Mucosa of rectum (tissue), 2 donors: ENCODE data around the gene ZNF526.
"Not testable (repeated sequence)": the region's sequence is repeated elsewhere in the genome, so short reads cannot be mapped to it uniquely, and the experiment has no call there.

Experiments used
- H3K27ac ChIP-seq, 2 donors: one replicate each; pipeline ENCODE4 v1.7.0; 2013; ENCODE audit warnings: inconsistent platforms in 2 of 2, low read depth in 2 of 2, low read length in 2 of 2
- H3K27me3 ChIP-seq, 2 donors: one replicate each; pipeline ENCODE4 v1.7.0; 2013; ENCODE audit warnings: low read length in 2 of 2; ENCODE audit not compliant: control insufficient read depth in 2 of 2, insufficient read depth in 2 of 2
- H3K36me3 ChIP-seq, 2 donors: one replicate each; pipeline ENCODE4 v1.7.0; 2013; ENCODE audit warnings: low read length in 2 of 2; ENCODE audit not compliant: control insufficient read depth in 2 of 2, insufficient read depth in 2 of 2
- H3K4me1 ChIP-seq, 2 donors: one replicate each; pipeline ENCODE4 v1.7.0; 2013; ENCODE audit warnings: low read length in 2 of 2, mild to moderate bottlenecking in 1 of 2; ENCODE audit not compliant: control insufficient read depth in 2 of 2, insufficient read depth in 2 of 2
- H3K4me3 ChIP-seq, 2 donors: one replicate each; pipeline ENCODE4 v1.7.0; 2013; ENCODE audit warnings: low read length in 2 of 2
- H3K9ac ChIP-seq, 2 donors: one replicate each; pipeline ENCODE4 v1.7.0; 2013; ENCODE audit warnings: low read length in 2 of 2, low read depth in 1 of 2, mild to moderate bottlenecking in 1 of 2
- H3K9me3 ChIP-seq, 2 donors: one replicate each; pipeline ENCODE4 v1.7.0; 2013; ENCODE audit warnings: low read length in 2 of 2; ENCODE audit not compliant: control insufficient read depth in 2 of 2
- donor health status: healthy.
- donor health status: Normal muscosa, but diverticular disease.

Gene ZNF526

DNA sequence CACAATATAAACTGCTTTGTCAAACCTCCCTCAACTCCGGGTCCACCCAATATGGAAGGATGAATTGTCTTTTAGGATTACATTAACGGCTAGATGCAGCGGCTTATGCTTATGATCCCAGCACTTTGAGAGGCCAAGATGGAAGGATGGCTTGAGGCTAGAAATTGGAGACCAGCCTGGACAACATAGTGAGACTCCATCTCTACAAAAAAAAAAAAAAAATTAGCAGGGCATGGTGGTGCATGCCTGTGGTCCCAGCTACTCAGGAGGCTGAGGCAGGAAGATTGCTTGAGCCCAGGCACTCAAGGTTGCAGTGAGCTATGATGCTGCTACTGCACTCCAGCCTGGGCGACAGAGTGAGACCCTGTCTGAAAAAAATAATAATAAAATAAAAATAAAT lies 46.0 kb downstream of the ZNF526 start:
- H3K36me3 ChIP-seq, H3K27ac ChIP-seq, H3K27me3 ChIP-seq, H3K4me3 ChIP-seq, H3K9me3 ChIP-seq, H3K9ac ChIP-seq: not testable (repeated sequence)
- peaks cover 22 to 23% of the 10 kb centered on the region in 2 donors for H3K4me1 ChIP-seq

DNA sequence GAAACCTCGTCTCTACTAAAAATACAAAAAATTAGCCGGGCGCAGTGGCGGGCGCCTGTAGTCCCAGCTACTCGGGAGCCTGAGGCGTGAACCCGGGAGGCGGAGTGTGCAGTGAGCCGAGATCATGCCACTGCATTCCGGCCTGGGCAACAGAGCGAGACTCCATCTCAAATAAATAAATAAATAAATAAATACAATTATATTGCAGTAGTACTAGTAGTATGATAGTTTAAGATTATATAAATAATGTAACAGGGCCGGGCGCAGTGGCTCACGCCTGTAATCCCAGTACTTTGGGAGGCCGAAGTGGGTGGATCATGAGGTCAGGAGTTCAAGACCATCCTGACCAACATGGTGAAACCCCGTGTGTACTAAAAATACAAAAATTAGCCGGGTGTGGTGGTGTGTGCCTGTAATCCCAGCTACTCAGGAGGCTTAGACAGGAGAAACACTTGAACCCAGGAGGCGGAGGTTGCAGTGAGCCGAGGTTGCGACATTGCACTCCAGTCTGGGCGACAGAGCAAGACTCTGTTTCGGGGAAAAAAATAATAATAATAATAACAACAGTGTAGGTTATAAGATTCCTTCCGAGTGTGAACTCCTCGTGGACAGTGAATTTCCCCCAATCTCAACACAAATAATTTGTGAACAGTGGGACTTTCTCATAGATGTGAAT lies 47.0 kb downstream of the ZNF526 start:
- not testable (repeated sequence) for H3K9me3 ChIP-seq, H3K4me3 ChIP-seq, H3K9ac ChIP-seq, H3K27ac ChIP-seq, H3K36me3 ChIP-seq, H3K27me3 ChIP-seq
- peaks cover 26% of the 10 kb centered on the region in 2 donors for H3K4me1 ChIP-seq

DNA sequence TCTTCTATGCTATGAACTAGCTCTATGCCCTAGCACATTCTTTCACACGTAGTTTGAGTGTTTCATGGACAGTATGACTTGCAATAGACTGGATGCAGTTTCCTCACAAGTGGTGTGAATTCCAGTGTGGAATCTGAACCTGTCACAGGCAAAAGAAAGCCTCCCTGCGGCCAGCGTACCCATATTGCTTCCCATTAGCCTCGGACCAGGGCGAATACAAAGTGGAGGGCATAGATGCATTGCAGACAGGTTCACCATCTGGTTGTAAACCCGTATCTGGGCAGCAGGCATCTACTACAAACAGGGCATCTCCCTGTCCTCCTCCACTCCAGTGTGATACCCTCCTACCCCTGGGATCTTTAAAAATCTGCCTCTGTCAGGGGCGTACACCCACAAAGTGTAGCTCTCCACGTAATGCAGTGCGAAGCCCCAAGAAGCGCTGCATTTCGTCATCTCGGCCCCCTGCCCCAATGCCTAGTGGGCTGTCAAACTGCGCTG lies 47.6 kb downstream of the ZNF526 start:
- Histone ChIP-seq H3K27me3 (no peaks in the 10 kb centered on the region), H3K9ac (peak overlapping the region; percentile 81 to 92), H3K27ac (peak overlapping the region; percentile 96 to 99), H3K36me3 (peaks cover 8 to 10% of the 10 kb centered on the region in 2 donors), H3K4me1 (peaks cover 26% of the 10 kb centered on the region in 2 donors), H3K9me3 (no peaks in the 10 kb centered on the region), H3K4me3 (peak overlapping the region; percentile 63 to 78)

DNA sequence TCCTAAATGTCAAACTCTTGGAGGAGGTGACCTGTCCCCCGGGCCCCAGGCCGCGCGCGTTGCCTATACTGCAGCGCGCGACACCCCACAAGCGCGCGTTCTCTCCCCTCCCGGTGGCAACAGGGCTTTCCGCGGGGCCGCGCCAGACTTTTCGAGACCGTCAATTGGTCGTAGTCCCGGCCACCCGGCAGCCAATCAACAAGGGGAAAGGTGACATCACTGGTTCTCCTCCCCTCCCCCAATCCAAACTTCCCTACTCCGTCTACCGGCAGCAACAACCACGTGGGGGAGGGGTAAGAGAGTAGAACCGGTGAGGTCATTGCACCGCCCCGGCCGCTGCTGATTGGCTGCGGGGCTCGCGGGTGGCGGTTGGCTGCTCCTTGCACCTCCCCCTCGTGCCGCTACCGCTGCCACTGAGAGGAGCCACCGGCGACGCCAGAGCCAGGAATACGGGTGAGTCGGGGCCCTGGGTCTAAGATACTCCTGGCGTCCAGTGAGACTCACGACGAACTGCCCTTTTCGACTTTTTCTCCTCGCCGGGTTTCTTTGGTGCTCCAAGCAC lies 48.1 kb downstream of the ZNF526 start:
- H3K27ac ChIP-seq: peak overlapping the region; percentile 96 to 99
- H3K4me1 ChIP-seq: peaks cover 26% of the 10 kb centered on the region in 2 donors
- H3K27me3 ChIP-seq: no peaks in the 10 kb centered on the region
- peak overlapping the region; percentile 78 to 93 for H3K4me3 ChIP-seq
- peaks cover 11 to 13% of the 10 kb centered on the region in 2 donors for H3K36me3 ChIP-seq
- peak overlapping the region; percentile 92 to 98 for H3K9ac ChIP-seq
- H3K9me3 ChIP-seq: no peaks in the 10 kb centered on the region

DNA sequence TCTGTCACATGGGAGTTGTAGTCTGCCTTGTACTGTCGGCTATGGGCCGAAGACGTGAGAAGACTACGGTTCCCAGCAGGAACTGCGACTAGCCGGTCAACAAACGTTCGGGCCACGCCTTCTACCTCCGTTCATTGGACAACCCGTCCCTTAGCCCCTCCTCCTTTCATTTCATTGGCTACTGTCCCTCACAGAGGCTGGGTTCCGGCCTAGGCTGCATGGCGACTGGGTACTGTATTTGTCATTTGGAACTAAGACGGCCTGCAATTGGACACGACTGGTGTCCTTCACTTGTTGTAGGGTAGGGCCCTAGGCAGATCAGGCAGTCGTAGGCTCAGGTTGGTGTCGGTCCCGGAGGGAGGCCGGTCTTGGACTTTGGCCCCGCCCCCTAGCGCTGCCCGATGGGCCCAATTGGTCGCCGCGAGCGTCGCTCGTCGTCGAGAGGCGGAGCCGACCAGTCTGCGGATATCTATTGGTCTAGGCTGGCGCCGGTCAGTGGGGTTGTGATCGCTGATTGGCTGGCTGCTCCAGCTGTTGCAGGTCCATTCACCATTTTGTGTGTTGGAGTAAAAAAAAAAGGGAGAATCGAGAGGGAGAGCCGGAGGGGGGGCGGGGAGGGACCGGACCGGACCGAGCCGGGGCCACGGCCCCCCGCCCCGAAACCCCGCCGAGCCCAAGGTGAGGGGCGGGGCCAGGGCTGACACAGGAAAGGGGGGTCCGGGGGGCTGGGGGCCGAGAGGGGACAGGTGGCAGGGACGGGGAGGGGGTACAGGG lies 48.8 kb downstream of the ZNF526 start, which contains the start of gene CIC:
TSS of gene CIC (plus strand) at position 549 of the 774 bp plus-strand sequence. CDS start 2,532 bp downstream, outside the sequence.
- H3K4me1 ChIP-seq: peaks cover 26% of the 10 kb centered on the region in 2 donors
- no peaks in the 10 kb centered on the region for H3K27me3 ChIP-seq
- H3K9ac ChIP-seq: peak within 1 kb of the TSS; percentile 93 to 98
- H3K27ac ChIP-seq: peak within 1 kb of the TSS; percentile 96 to 99
- H3K4me3 ChIP-seq: peak within 1 kb of the TSS; percentile 86 to 93
- peaks cover 18% of the 10 kb centered on the region in 2 donors for H3K36me3 ChIP-seq
- no peaks in the 10 kb centered on the region for H3K9me3 ChIP-seq

DNA sequence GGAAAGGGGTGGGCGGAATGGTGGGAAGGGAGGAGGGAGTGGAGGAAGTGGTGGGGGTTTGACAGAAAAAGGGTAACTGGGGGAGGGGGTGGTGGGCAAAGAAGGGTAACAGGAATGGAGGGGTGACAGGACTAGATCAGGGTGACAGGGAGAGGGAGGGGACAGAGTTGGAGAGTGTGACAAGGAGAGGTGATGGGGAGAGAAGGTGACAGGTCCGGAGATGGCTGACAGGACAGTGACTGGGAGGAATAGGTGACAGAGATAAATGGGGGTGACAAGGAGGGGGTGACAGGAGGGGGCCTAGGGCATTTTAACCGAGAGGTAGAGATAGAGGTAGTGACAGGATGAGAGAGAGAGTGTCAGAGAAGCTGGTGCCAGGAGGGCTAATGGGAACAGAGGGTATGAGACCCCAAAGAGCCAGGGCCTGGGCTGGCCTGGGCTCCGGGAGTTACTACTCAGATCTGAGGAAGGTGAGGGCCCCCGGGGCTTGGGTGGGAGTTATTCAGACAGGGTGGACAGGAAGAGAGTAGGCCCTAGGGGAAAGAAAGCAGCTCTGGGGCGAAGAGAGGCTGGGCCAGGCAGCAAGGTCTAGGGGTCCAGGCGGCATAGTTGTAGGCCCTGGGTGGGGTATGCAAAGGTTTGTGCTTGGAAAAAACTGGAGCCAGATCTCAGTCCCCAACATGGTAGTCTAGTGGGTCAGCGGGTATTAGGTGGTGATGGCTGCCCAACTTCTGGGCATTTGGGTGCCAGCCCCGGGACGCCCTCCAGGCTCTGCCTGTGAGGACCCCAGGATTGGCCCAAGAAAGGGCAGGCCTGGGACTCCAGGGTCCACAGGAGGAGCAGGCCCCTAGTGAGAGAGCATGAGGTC lies 49.6 kb downstream of the ZNF526 start:
- peak overlapping the region; percentile 91 to 93 for H3K9ac ChIP-seq
- H3K4me1 ChIP-seq: peaks cover 26% of the 10 kb centered on the region in 2 donors
- no peaks in the 10 kb centered on the region for H3K27me3 ChIP-seq
- no peaks in the 10 kb centered on the region for H3K9me3 ChIP-seq
- peak overlapping the region; percentile 92 to 95 for H3K27ac ChIP-seq
- peak overlapping the region; percentile 86 to 89 for H3K4me3 ChIP-seq
- peaks cover 23 to 26% of the 10 kb centered on the region in 2 donors for H3K36me3 ChIP-seq

DNA sequence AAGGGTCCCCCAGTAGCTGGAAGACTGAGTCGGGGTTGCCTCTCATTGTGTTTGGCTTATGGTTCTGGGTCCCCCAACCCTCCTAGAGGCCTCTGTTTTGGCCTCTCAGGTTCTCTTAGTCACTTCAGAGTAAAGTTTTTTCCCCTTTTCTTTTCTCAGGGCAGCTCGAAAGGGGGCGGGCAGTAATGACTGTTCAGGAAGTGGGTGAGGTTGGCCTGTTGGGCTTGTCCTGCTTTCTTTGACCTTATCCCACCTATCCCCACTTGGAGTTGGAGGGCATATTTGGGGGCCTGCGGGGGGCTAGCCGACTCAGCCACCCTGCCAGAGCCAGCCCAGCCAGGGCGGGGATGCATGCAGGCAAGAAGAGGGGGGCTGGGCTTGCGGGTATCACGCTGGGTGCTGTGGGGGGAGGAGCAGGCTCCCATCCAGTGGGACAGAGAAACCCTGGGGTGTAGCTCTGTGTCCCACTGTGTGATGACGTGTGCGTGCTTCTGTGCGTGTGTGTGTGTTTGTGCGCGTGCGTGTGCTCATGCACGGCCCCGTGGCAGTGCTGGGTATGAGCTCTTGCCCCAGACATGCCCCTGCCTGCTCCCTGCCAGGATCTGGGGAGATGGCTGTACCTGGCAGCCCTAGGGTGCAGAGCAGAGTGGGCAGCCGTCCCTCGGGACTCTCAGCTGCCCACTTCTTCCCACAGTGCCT lies 50.4 kb downstream of the ZNF526 start:
- H3K9ac ChIP-seq: peak overlapping the region; percentile 91 to 93
- H3K4me1 ChIP-seq: peaks cover 26 to 31% of the 10 kb centered on the region in 2 donors
- H3K36me3 ChIP-seq: peaks cover 26 to 30% of the 10 kb centered on the region in 2 donors
- H3K9me3 ChIP-seq: no peaks in the 10 kb centered on the region
- no peaks in the 10 kb centered on the region for H3K27me3 ChIP-seq
- peak overlapping the region; percentile 86 to 89 for H3K4me3 ChIP-seq
- H3K27ac ChIP-seq: peak overlapping the region; percentile 92 to 95

DNA sequence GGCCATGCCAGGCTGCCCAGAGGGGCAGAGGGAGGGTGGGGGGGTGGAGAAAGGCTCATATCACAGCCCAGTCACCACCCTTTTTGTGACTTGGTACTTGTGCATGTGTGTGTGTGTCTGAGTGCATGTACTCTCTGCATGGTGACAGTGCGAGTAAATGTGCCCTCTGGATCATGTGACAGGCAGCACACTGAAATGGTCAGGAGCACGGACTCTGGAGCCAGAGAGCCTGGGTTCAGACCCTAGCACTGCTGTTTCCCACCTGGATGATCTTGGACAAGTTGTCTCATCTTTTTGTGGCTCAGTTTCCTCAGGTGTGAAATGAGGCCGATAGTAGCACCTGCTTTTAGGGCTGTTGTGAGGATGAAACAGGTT lies 50.9 kb downstream of the ZNF526 start:
- peak overlapping the region; percentile 54 to 93 for H3K9ac ChIP-seq
- peak overlapping the region; percentile 86 to 89 for H3K4me3 ChIP-seq
- no peaks in the 10 kb centered on the region for H3K9me3 ChIP-seq
- peaks cover 26 to 31% of the 10 kb centered on the region in 2 donors for H3K4me1 ChIP-seq
- peak overlapping the region; percentile 92 to 95 for H3K27ac ChIP-seq
- H3K27me3 ChIP-seq: no peaks in the 10 kb centered on the region
- peaks cover 26 to 30% of the 10 kb centered on the region in 2 donors for H3K36me3 ChIP-seq

DNA sequence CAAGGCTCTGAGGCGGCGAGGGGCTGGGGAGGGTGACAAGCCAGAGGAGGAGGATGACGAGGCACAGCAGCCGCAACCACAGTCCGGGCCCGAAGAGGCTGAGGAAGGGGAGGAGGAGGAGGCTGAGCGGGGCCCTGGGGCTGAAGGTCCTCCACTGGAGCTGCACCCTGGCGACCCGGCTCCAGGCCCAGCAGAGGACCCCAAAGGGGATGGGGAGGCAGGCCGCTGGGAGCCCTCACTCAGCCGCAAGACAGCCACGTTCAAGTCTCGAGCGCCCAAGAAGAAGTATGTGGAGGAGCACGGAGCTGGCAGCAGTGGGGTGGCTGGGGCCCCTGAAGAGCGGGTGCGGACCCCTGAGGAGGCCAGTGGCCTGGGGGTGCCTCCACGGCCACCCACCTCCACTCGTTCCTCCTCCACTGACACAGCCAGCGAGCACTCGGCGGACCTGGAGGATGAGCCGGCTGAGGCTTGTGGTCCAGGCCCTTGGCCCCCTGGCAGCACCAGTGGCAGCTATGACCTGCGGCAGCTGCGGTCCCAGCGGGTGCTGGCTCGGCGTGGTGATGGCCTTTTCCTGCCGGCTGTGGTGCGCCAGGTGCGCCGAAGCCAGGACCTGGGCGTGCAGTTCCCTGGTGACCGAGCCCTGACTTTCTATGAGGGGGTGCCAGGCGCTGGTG lies 51.9 kb downstream of the ZNF526 start:
- no peak overlapping the region for H3K9ac ChIP-seq
- H3K4me1 ChIP-seq: peaks cover 26 to 32% of the 10 kb centered on the region in 2 donors
- H3K36me3 ChIP-seq: peaks cover 26 to 30% of the 10 kb centered on the region in 2 donors

More for the DNA sequence above, 51.9 kb downstream of the ZNF526 start:
- Histone ChIP-seq H3K27me3 (no peaks in the 10 kb centered on the region), H3K4me3 (no peak overlapping the region), H3K27ac (no peak overlapping the region), H3K9me3 (no peaks in the 10 kb centered on the region)
